Activated naive CD4-positive, alpha-beta T cell (primary cell): ENCODE data around the gene PGF.
A peak's percentile ranks its signal among the peaks of the same experiment; 100 is the strongest.

Source experiments
- DNase-seq, 4 experiments: peaks; one replicate each; lab custom pipeline; 2025; lab: John Stamatoyannopoulos, UW

Gene PGF

DNA sequence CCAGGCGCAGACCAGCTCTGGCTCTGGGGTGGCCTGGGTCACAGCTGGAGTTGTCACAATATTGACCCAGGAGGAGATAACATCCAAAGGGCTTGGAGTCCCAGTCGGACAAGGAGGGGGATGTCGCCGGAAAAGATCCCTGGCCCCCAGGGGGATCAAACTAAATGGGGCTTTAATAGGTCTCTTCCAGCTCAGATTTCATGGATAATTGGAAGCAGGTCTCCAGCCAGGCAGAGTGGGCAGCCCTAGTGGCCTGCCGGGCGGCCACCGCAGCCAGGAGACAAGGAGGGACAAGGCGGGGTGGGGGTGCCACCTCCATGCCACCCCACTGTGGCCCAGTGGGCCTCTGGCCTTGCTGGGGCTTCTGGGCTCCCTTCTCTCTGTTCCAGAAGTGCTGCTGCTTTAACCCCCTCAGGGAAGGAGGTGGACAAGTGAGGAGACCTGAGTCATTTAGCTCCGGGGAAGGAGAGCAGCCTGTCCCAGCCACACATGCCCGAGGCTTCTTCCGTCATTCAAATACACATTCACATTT lies 23.1 kb upstream of the PGF start:
- DNase-seq: no peak

DNA sequence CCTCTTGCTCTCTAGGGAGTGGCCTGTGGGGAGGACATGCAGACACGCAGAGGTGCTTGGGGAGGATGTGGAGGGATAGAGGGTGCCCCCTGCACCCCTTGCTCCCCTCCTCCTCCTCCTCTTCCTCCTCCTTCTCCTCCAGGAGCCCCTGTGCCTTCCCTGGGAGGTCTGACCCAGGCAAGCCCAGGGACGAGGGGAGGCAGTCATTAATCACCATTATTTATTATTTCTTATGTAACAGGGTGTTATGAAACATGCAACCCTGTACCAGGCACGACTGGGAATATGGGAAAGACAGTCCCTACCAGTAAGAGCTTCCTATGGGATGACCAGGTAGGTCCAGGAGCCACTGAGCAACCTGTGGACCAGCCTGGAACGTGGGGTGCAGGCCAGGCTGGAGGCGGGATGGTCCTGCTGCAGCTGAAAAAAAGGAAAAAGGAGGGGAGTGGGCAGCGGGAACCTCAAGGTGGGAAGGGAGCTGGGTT lies 22.5 kb upstream of the PGF start:
- DNase-seq: no peak

DNA sequence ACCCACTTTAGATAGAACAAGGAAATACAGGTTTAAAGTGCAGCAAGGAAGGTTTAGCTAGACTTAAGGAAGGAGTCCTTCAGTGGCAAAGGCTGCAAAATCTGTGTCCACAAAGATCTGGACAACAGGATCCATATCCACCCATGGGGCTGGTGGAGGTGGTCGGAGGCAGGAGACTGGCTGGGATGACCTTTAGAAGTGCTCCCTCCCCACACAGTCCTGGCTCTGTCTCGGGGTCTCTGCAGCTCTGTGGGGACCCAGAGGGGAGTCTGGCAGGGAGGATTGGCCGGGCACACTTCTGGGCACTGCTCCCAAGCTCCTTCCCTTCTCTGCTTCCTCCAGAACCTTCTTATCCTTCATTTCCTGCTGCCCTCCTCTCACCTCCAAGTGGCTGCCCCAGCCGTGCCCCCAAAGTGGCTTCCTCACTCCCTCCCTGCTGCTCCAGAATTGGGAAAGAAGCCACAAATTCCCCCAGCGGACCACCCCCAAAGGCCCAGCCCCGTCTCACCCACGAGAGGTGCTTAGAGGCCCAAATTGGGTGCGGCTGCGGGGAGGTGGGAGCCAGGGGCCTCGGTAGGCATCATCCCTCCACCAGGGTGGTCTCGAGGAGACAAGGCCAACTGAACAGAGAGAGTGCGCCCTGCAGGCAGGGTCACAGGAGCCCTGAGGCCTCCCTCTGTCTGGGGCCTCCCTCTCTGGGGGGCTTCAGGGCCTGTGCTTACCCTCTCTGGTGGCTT lies 21.9 kb upstream of the PGF start:
- DNase-seq: no peak

DNA sequence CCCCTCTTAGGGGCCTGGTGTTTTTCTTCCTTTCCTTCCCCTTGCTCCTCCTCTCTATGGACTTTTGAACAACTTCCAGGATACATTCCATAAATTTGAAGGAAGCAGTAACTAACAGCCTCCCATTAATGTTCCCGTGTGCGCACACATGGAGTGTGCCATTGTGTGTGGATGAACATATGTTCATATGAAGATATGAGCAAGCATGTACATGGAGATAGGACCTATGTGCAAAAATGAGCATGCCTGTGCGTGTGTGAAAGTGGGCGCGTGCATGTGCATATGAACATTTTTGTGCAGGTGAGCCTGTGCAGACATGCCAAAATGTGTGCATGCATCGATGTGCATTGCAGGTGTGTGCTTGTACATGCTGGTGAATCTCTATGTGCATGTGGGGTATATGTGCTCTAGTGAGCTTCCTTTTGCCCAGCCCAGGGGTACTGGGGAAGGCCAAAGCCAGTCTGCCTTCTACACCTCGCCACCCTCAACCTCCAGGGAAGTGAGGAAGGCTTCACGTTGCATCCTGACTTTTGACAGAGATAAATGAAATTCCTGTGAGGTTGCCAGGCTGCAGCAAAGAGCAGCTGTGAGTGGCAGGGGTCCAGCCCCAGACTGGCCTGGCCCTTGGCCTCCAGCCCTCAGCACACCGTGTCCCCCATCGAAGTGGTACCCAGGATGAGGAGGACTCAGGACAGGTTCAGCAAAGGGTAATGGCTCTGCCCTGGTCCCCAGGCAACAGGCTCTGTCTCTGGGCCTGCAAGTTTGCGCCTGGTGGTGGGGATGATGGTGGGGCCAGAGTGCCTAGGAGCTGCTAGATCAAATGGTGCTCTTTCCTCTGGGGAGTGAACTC lies 21.1 kb upstream of the PGF start:
- no peak for DNase-seq

DNA sequence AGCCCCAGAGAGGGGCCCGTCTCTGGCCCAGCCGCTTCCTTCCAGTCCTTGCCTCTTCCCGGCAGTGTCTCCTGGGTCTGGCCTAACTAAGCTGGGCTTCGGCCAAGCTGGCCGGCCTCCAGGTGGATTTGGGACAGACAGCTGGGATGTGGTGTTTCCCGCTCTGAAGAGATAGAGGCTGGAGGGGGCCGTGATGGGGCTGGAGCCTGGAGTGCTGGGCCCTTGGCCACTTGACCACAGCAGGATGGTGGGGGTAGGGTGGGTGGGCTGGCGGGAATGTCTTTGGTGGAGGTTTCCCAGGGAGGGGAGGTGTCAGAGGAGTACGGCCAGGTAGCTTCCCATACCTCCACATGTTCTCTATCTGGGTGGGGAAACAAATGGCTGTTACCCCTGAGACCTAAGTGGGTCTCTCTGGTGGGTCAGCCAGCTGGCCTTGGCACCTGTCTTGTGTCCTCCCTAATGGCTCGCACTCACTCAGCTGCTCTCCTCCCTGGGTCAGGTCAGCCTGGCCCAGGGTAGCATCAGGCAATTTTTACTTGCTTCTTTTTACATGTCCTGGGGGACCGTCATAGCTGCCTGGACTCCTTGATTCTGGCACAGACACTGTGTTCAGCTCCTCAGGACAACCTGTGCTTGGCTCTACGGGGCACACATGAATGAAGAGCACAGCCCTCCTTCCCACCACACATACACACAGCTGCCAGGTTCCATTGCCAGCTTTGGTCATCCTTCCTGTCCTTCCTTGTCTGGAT lies 19.8 kb upstream of the PGF start:
- no peak for DNase-seq

DNA sequence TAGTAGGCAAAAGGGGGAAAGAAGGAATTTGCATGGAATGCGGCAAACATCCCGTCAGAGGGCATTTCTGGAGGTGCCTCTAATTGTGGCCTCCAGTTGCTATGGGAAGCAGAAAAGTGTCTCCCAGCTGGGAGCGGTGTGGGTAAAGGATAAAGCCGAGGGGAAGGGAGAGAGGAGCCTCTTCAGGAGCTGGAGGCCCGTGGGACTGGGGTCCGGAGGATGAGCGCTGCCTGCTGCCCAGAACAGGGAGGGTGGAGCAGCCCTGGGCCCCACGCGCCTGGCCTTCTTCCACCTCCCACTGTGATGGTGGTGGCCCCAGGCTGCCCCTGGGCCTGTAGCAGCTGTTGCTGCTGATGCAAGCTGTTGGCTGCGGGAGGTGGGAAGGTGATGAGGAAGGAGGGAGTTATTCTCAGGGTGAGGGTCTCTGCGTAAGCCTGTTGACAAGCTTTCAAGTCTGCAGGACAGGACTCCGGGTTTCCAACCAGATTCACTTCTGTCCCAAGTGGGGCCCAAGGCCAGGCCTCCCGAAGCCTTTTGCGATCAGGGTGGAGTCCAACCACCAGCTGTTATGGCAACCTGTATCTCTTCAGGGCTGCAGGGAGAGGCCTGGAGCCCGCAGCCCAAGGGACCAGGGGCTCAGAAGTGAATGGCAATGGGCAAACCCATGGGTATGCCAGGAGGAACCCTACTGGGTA lies 19.1 kb upstream of the PGF start:
- no peak for DNase-seq

DNA sequence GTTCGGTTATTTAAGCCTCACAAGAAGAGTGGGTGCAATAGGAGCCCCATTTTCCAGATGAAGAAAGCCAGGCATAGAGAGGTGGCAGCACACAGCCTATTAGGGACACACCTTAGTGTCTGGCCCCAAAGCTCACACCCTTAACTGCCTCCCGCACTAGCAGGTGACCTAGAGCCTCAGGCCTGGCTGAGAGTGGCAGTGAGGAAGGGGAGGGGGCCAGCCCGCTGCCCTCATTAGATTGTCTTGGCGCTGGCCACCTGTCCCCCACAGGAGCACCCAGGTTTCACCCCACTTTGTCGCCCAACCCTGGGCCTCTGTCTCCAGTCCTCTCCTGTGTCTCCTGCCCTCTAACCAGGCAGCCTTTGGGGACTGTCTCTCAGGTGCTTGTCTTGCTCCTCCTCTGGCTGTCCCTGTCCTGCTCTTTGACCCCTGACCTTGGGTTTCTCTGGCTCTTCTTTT lies 18.5 kb upstream of the PGF start:
- DNase-seq: no peak

DNA sequence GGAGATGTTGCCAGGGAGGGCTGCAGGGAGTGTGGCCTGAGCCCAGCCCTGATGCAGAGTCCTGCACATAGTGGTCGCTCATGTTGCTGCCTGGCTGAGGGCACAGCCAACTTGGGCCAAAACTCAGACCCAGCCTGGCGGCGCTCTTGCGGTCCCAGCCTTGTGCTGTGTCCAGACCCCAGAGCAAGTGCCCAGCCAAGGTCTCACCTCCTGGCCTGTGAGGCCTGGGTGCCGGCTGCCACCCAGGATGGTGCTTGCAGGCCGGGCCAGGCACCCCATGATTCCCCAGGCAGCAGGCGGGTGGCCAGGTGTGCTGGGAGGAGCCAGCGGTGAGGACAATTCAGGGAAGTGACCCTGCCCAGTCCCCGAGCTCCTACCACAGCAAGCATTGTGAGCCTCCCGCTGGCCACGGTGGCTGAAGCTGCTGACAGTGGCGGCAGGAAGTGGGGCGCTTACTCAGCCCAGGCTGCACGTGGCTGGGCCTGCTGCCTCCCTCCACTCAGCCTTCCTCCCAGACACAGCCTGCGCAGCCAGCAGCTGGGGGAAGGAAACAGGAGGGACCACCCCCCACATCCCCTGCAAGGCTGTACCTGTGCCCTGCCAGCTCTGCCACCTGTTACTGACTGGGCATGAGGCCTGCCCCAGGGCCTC lies 17.7 kb upstream of the PGF start:
- DNase-seq: peak in 1 of 4 experiments; percentile 6

DNA sequence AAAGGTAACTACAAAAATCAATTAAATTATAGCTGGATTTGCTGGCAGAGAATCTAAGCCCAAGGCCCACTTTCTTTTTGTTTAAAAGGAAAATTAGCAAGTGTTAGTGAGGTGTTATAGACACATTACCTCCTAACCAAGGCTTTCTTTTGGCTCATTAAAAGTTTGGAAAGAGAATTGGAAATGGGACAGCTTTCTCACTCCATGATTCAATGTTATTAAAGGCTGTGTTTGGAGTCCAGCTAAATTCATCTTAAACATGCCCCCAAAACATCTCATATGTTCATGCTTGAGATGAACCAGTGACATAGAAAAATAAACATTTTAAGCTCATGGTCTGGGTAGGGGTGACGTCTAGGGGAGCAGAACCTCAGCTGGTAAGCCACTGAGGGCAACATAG lies 13.4 kb upstream of the PGF start:
- DNase-seq: no peak

DNA sequence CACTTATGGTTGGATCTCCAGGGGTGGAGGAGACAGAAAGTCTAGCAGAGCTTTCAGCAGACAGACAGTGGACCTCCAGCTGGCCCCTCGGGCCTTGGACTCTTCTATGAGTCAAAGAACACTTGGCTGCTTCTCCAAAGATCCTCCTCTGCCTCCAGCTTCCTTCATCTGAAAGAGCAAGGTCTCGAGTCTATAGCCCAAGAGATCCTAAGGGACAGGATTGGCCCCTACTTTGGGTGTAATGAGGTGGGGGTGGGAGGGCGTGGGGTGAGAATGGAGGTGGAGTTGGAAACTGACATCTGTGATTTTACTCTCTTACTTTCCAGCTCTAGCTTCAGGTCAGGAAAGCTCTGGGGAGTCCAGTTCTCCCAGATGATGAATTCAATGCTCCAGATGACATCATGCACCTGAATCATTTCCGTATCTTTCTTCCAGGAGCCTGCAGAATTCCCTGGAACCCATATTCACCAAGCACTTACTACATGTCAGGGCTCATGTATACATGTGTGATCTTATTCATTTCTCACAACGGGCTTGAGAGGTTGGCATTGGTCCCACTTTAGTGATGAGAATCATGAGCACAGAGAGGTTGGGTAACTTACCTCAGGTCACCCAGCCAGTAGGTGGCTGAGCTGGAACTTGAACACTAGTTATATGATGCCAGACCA lies 10.2 kb upstream of the PGF start:
- no peak for DNase-seq

DNA sequence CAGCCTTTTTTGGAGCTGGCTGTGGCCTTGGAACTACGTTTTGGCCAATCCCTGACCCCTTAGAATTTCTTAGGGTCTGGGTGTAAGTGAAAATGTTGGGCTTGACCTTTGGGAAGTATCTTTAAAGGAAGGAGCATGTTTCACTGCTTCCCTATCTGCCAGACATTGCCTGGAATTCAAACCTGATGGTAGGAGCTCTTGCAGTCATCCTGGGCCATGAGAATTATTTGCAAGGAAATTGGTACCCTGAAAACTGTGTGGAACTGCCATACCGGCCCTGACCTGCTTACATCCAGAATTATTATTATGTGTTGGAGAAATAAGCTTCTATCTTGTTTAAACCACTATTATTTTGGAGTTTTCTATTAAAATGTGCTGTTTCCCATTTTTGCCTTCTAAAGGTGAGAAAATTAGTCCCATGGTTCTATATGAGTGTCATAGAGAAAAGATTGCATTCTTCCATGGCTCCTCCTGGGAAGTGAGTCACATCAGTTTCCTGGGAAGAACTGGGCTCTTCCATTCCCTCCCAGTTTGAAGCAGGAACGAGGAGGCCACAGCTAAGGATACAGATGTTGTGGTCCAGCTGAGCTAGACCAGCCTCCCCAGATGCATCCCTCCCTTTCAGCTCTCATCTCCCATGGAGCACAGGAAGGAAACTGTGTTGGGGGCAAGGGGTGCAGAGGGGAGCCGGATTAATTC lies 9.5 kb upstream of the PGF start:
- DNase-seq: no peak

DNA sequence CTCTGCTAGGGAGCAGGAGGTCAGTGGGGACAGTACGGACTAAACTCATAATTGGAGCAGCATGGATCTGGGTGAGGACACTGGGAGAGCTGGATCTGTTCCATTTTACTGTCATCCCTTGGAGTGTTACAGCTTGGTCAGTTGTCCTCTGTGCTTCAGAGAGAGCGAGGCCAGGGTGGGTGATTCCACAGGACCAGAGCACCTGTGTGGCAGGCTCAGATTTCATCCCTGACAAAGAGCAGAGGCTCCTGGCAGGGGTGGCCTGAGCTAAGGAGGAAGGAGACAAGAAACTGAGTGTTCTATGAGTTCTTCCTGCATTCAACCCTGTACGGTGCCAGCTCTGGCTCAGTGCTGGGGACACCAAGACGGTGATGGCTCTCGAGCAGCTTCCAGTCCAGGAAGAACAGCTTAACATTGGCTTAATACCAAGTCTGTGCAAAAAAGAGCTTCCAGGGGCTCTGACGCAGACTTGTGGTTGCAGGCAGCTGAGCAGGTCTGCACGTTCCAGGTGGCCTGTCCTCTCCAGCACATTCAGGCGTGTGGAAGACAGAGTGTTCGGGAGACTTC lies 8.4 kb upstream of the PGF start:
- DNase-seq: no peak

DNA sequence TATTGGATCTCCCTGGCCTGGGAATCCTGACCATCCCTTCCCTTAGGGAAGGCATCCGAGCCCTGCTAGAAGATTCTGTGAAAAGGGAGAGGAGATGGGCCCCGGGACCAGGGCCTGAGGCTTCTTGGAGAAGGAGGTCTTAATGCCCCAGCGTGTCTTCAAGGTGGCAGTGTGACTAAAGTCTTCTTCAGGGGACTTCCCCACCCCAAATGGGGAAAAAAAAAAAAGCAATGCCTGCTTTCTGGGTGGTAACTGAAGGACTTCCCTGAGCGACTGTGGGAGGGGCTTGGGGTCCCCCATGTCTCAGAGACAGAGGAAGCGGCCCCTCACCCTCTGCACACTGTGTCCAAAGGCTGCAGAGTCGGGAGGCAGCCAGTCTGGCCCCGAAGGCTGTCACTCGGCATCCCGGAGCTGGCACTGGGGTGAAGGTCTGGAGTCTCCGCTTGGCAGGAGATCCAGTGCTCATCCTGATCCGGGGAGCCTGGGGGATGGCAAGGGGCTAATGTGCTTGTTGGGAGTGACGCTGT lies 7.8 kb upstream of the PGF start:
- DNase-seq: no peak

DNA sequence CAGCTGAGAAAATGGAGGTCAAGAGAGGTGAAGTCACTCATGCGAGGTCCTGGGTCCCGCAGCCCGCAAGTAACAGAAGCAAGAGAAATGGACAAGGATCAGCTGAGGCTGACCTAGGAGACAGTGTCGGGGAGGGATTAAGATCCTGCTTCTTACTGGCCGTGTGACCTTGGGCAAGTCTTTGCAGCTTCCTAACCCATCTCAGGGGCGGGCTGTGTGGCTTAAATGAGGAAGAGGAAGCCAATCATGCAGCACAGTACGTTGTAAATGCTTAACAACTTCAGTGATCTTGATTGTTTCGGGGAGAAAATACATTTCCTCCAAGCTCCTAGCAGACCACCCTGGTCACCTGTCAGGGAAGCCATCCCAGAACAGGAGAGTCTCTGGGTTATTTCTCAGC lies 7.1 kb upstream of the PGF start:
- DNase-seq: no peak

DNA sequence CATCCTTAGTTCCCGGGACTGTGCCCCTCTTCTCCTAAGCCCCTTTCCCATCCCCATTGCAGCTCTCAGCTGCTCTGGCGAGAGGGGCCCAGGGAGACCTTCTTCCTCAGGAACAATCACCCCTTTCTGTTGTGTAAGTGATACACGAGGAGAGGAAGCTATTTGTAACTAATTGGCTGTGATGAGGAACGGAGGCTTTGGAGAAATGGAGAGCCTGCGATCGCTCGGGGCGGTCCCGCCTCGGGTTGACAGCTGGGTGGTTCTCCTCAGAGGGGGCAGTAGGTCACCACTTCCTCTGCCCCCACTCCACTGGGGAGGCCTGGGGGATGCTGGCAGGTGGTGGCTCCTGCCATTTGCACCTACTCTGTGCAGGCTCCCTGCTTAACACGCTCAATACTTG lies 6.6 kb upstream of the PGF start:
- DNase-seq: no peak

DNA sequence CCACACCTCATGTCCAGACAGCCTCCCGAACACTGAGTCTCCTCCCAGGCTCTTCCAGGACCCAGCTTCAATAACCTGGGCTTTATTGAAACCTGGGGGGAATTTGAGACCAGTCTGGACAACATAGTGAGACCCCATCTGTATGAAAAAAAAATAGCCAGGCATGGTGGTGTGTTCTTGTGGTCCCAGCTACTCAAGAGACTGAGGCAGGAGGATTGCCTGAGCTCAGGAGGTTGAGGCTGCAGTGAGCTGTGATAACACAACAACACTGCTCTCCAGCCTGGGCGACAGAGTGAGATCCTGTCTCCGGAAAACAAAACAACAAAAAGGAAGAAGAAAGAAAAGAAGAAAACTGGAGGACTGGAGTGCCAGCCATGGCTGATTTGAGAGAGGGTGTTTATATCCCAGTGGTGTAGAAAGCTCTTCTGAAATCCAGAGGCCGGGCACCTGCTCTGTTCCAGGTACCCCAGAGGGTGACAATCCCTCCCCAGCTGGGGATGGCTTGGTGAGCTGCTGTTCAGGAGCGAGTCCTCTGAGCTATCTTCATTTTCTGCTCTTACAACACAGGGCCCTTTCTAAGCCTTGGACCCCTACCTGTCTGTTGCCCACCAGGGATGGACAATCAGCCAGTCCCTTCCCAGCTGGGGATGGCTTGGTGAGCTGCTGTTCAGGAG lies 6.0 kb upstream of the PGF start:
- no peak for DNase-seq

DNA sequence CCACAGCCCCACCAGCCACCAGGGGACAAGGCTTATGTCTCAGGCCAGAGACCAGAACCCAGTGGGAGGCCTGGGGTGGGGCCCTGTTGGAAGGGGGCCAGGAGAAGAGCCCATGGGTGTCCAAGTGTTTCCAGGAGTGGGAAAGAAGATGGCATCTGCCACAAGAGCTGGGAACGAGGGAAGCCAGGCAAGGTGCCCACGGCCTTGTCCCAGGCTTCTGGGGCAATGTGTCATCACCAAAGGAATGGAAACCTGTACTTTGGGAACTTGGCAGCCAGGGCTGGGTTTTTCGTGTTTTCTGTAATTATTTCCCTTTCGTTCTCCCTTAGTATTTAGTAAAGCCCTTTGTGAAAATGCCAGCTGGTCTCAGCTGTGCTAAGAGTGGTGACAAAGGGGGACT lies 5.3 kb upstream of the PGF start:
- no peak for DNase-seq

DNA sequence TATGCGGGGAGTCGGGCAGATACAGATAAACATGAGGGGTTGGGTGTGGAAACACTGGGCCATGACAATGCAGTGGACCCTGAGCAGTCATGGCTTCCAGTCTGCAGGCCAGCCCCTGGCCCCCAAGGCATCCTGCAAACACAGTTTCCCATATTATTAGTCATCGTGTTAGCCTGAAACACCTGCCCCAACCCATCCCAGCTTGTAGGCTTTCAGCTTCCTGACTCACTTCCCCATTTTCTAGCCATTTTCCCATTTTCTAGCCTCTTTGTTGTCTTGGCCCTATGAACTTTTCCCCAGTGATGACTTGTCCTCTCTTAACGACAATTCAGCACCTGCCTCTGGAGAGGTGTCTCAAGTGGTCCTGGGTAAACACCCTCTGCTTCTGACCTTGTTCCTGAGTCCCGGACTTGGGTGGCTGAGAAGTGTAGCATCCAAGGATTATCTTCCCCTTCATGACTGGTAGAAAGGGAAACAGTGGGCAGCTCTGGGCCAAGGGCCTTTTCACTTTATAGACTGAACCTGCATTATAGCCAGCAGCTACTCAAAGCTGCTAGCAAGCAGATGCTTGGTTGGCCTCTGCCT lies 4.3 kb upstream of the PGF start:
- no peak for DNase-seq
